ENCODE results near the gene STK10.
"Not testable (repeated sequence)": the region's sequence is repeated elsewhere in the genome, so short reads cannot be mapped to it uniquely, and the experiment has no call there.

STK10 gene

DNA sequence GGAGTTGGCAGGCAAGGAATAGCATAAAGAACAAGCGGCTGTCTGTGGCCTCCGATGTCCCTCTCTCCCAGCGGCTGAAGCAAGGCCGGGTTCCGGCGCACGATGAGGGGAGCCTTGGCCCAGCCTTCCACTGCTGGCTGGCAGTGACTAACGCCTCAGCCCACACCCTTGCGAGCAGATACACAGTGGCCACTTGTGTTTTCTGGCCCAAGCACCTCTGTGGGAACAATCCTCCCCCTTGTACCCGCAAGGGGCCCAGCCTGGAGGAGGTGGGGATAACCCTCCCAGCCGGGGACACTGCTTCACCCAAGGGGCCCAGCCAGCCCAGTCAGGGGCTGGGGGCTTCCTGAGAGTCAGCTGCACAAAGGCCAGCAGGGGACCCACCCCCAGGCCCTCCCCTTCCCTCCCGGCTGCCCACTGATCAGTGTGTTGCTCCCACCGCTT is 23.2 kb downstream of the STK10 start:
- DNase-seq, result no peak

DNA sequence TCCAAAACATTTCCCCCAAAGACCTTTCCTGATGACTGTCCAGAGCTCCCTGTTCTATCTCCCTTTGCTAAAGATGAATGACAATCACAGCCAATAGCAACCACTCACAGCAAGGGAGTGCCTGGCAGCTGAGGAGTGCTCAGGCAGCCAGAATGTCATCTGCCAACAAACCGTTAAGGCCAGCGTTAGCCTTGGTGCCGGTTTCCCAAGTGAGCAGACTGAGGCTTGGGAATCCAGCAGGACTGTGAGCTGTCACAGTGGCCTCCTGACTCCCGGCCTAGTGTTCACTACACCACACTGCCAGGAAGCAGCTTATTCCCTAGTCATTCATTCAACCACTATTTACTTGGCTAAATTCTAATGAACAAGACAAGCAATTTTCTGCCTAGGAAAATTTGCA is 24.7 kb downstream of the STK10 start:
- DNase-seq, result no peak

DNA sequence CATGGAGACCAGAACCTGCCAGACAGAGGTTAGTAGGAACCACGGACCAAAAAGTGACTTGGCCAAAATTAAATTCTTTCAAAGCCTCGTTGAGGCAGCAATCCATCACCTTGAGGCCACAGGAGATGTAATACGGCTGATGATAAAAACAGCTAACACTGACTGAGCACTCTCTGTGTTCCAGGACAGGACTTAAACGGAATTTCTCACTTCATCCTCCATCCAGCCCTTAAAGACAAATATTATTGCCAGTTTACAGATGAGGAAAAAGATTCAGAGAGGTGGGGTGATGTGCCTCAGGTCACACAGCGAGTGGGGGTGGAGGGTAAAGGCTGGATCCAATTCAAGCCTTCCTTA is 25.1 kb downstream of the STK10 start:
- no peak for DNase-seq

DNA sequence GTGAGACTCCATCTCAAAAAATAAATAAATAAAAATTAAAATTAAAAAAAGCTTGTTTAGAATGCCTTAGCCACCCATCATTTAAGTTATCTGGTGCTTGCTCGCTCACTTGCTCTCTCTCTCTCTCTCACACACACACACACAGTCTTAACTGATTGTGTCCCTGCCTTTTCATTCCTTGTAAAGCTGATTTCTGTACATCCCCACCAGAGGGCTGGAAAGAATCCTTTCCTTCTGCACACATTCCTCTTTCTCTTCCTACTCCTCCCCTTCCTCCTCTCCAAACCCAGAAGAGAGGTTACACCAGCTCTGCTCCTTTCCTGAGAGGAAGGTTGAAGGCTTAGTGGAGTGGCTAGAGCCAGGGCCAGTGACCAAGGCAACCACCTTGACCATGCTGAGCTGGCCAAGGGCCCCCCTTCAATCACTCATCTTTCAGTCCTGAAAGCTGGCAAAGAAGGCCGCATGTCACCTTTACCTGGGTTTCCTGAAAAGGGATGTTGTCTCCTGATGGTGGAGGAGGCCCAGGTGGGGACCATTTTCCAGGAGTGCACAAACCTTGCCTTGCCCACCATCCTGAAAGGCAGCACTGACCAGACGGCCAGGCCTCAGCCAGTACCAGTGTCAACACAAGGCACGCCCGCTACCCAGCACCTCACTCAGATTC is 25.6 kb downstream of the STK10 start:
- no peak for DNase-seq

DNA sequence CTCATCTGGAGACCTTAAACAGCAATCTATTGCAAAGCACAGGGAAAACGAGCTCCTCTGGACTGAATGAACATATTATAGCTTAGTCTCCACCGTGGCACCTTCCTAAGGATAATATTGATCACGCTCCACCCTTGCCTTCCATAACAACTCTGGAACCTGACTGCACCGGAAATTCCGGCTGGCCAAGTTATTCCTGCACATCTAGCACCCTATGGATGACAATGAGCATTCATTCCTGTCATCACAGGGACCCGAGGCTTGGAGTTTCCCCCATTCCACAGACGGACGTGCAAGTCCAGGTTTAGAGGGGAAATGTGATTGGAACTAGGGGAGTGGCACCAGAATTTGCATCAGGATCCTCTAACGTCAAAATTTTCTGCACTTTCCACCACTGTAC is 27.5 kb downstream of the STK10 start:
- no peak for DNase-seq

DNA sequence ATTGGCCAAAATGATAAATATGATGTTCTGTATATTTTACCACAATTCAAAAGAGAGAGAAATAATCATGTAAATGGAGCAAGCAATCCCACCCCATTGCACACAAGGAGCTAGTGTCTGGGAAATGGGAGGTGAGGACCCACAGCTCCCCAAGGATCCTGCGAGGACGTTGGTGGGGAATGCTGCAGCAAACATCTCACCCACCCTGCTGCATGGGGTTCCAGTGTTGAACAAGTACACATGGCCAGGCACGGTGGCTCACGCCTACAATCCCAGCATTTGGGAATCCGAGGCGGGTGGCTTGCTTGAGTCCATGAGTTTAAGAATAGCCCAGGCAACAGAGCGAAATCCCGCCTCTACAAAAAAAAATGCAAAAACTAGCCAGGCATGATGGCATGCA is 29.0 kb downstream of the STK10 start:
- no peak for DNase-seq

DNA sequence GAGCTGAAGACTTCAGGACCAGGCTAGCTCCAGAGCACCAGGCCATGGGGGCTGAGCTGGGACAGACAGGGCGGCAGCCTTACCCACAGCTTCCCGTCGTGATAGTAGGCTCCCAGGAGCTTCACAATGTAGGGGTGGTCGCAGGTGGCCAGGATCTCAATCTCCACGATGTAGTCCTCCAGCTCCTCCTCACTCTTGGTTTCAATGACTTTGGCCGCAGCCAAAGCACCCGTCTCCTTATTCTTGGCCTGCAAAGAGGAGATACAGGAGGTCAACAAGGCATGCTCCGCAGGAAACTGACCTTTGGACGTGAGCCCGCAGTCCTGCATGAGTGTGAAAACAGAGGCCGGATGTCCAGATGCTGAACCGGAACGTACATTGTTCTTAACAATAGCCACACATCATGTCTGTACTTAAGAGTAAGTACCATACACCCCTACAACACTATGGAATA is 31.5 kb downstream of the STK10 start:
- no peak for DNase-seq

DNA sequence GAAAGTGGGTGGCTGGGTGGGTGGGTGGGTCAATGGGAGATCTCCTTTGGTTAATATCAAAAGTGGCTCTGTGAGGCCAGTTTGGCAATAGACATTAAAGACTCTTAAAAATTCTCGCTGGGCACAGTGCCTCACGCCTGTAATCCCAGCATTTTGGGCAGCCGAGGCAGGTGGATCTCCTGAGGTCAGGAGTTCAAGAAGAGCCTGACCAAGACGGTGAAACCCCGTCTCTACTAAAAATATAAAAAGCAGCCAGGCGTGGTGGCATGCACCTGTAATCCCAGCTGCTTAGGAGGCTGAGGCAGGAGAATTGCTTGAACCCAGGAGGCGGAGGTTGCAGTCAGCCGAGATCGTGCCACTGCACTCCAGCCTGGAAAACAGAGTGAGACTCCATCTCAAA is 32.9 kb downstream of the STK10 start:
- DNase-seq, result not testable (repeated sequence)

DNA sequence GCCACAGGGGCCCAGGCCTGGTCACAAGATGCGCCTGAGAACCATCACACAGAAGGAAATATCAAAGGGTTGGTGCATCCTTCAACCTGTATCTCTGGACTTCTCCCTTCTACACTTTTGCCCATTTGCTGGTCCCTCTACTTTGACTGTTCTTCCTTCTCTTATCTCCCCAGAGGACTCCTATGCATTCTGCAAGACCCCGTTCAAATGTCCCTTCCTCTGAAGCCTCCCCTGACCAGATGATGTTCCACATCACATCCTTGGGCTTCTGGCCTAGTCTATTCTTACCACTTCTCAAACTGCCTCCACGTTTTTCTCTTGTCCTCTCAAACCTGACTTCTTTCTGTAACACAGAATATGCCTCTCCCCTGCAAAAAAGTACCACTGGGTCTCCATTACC is 34.3 kb downstream of the STK10 start:
- no peak for DNase-seq

DNA sequence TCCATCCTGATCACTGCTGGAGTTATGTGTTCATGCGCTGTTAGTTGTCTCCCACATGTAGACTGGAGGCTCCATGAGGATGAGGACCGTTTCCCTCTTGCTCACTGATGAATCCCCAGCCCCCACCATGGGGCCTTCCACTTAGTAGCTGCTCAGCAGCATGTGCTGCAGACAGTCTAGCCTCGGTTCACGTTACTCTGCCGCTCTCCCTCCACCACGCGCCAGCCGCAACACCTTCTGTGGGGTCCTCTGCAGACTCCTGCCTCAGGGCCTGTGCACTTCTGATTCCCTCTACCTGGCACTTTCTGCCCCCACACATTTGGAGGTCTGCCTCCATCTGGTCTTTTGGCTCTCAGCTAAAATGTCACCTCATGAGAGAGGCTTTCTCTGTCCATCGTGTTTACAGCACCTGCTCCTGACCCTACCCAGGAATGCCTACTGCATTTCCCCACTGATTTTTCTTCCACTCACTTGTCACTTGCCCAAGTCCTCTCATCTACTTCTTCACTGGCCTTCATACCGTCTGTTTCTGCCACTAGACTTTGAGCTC is 36.3 kb downstream of the STK10 start:
- DNase-seq, result no peak

DNA sequence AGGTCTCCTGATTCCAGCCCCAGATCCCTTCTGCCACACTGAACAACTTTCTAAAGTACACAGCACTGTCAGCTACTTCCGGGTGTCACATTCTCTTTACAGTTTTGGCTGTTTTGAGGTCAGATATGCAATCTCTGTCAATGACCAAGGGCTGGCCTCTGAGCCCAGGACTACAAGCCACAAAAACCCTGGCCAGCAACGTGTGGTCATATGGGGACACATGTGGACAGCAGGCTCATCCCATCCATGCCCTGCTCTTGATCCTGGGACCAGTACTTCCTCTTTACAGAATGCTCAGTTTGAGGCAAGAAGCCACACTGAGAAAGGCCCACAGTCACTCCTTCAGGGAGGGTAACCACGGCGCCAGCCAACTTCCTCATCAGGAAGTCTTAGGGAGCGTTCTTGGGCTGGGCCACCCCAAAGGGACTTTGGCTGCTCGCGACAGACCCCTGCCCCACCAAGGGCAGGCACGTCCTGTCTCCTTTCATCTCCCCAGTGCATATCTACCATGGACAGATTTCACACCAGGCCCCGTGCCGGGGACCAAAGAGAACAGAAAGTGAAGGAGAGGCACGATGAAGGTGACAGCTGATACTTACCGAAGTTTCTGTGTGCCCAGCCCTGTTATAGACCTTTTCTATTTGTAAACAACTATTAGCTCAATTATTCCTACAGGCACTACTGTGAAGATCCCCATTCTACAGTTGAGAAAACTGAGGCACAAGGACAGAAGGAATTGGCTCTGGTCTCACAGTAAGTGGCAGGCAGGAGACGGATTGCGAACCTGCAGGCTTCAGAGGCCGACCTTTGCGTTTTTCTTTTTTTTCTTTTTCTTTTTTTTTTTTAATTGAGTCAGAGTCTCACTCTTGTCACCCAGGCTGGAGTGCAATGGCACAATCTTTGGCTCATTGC is 37.3 kb downstream of the STK10 start:
- DNase-seq, result peak; percentile 35

DNA sequence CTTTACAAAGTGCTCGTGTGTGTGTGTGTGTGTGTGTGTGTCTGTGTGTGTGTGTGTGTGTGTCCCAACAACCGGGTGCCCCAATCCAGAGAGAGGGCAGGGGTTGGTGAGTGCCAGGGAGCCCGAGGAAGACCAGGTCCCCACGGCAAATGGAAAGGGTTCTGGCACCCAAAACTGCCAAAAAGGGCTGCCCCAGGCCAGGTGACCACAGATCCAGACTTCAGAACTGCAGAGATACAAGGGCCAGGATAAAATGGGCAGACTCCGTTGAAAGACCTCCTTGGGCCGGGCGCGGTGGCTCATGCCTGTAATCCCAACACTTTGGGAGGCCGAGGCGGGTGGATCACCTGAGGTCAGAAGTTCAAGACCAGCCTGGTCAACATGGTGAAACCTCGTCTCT is 38.5 kb downstream of the STK10 start:
- not testable (repeated sequence) for DNase-seq

DNA sequence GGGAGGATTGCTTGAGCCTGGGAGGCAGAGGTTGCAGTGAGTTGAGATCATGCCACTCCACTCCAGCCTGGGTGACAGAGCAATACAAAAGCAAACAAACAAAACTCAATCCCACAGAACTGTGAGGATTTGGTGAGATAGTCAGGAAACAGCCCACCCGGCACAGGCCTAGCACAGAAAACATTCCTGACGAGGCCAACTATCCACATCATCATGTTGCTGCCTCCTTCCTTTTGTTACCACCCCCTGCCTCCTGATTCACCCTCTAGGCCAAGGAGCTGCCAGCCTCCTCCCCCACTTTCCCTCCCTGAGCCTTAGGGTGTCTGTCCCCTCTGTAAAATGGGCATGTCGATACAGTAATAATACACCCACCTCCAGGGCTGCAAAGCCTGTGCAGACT is 39.0 kb downstream of the STK10 start:
- no peak for DNase-seq

DNA sequence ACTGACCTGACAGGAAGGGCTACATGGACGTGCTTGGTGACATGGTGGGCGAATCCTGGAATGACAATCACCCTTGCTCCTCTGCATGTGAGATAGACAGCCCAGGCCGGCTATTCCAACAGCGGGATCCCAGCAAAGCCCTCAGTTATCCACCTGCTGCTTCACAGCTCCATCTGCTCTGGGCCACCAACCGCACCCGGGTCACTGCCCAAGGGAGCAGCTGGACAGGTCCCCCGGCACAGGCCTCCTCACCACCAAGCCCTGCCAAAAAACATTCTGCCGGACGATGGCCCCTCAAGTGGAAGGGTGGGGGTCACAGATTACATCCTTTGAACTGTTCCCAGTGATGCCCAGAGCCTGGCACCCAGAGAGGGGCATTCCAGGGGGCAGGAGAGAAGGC is 39.6 kb downstream of the STK10 start:
- DNase-seq, result no peak

DNA sequence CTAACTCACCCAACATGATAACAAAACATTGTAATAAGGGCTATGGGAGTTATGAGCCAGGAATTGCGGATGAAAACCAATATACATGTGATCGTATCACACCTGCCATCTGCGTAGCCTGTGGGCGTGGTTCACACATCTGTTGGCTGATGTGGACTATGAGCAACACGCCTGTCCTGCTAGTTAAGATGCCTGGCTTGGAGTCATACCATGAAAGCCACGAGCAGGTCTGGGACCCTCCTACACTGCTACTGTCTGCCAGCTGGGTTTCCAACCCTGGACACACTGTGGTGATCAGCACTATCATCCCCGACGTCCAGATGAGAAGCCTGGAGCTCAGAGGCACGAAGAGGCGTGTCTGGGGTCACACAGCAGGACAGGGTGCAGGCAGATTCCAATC is 40.2 kb downstream of the STK10 start:
- no peak for DNase-seq

DNA sequence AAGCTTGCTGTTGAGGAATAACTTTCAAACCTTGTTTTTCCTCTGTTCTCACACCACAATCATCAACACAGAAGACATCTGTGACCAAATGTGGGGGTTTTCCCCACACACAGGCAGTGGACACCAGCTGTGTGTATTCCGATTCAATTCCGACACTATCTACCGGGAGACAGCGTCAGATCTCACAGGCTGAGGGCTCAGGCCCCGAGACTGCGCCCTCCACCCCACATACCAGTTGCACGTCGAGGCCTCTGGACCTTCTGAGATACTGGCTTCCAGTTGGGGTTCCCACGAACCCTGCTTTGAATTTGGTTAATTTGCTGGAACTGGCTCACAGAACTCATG is 41.3 kb downstream of the STK10 start:
- no peak for DNase-seq

DNA sequence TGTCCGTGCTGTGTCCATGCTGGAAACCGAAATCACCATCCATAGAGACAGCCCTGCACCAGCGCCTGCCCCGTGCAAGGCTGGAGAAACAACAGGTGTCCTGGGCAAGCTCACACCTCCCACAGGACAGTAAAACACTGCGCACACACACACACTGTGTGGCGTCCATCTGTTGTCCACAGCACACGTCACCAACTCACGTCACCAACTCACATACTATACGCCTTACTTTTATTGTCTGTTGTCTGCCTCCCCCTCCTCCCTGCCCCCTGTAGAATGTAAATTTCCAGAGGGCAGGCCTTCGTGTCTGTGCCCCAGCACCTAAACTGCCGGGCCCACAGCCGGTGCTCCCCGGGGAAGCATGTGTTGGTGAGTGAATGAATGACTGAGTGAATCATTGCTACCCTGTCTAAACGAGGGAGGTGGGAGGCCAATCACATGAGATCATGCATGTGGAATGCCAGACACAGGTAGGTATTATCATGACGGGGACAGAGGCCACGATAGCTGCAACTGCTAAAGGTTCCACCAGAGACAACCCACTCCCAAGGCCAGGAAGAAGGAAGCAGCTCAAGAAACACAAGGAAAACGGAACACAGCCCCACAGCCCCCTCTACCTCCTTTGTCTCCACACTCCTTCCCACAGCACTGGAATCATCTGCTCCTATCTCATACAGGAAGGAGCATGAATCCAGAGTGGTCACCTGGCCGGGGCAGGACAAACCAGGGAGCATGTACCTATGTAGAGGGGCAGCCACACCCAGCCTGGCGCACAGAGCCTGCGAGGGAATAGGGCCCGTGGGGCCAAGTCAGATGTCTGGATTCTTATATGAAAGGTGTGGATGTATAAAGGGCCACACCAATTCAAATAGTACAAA is 41.9 kb downstream of the STK10 start:
- no peak for DNase-seq

DNA sequence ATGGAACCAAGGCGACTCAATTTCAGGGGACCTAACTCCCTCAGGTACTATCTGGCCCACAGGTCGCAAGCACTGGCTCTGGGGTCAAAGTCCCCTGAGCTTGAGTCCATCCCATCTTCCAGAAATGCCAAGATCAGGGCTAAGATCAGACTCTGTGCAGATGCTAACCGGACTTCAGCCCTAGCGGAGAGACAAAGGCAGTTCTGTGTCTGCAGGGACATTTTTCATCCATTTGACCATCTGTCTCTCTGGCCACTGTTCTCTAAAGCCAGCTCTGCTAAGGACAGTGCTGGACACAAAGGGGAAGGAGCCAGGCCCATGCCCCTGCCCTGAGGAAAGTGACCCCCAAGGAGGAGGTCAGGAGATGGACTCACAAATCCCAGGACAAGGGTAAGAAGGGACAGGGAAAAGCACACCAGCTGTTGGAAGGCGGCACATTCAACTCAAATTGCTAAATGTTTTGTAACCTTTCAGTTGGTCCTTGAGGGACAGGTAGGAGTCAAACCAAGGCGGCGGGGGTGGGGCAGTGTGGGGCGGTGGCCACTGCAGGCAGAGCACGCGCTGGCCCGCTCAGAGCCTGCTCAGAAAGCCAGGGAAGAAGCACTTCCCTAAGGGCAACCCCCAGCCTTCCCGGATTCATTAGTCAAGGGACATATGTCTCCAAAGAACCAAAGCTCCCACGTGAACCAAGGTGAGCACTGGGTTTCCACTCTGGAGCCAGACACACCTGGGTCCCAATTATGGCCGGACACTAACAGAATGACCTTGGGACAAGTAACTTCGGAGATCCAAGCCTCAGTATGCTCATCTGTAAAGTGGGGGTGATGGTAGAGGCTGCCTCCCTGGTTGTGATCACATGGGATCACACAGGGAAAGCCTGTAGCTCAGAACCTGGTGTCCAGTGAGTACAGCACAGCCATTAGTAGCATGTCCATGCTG is 42.8 kb downstream of the STK10 start:
- no peak for DNase-seq

DNA sequence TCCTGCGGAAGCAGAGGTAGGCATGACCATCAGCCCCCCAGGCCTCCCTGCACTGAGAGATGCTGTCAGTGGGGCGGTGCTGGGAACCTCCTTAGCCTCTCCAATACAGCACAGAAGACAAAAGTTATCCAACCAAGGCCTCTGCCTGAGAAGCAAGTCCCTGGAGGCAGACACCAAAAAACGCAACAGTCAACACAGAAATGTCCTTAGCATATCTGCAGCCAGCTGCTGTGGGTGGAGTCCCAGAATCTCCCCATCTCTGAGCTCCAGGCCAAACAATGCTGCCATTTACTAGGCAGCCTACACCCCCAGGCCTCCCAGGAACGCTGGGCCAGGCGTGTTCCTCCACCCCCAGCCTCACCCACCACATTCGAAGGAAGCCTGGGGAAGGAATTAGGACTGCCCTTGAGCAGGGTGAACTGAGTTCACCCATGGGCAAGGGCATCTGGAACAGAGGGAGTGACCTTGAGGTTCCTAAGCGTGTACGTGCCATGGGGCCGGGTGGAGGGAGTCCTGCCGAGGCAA is 43.7 kb downstream of the STK10 start:
- no peak for DNase-seq

DNA sequence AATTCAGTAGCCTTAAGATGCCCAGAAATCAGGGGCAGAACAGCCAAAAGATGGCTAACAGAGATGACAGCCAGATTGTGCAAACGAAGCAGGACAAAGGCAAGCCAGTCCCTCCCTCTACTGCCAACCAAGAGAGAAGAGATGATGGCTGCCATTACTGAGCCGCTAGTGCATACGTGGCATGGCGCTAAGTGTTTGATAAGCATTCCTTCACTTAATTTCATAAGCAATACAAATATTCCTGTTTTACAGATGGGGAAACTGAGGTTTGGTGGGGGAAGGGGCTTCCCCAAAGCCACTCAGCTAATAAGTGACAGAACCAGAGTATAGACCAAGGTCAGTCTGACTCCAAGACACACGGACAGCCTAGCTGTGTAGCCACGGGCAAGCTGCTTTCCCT is 44.1 kb downstream of the STK10 start:
- no peak for DNase-seq

DNA sequence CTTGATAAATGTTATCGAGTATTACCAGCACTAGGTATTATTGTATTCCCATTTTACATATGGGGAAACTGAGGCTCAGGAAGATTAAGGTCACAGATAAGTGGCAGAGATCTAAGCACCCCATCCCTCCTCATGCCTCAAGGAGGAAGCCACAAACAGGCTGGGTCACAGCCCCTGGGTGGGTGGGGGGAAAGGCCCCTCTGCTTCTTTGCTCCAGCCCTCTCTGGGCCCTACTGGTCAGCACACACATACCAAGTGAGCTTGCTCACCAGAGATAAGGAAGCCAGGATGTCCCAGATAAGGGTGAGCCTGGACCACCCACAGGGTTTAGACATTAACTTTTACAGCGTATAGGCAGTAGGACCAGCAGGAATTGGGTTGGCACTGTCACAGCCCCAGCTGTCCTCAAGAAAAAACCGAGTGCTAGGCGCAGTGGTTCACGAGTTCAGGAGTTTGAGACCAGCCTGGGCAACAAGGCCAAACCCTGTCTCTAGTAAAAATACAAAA is 45.3 kb downstream of the STK10 start:
- DNase-seq, result no peak

DNA sequence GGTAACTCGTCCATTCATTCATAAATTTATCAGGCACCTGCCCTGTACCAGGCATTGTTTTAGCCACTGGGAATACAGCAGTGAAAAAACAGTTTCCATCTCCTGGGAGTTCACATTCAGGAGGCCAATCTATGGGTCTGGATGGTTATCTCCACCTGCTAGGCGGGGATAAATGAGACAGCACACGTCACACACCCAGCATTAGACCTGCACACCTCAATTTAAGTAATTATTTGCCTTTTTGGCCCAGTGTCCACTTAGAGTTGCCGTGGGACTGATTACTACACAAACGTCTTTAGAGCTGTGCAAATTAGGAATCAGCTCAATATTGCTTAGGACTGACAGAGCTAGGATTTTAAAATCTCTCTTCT is 46.1 kb downstream of the STK10 start:
- no peak for DNase-seq
